A673 (cell line): Measurements from ENCODE around the gene OR4F15. TPM values are rescaled to one million over a fixed set of nuclear protein-coding genes. Genes with fewer than 3 reads are reported as not detected.

Source experiments
- BruUV-seq: library from RNA; stranded (reverse); fragments of 400-500 nt; replicated peaks from 2 replicates; lab custom pipeline; 2021; lab: Mats Ljungman, UMichigan
- CTCF ChIA-PET: fragments of 300-600 bp; sonication (Branson Sonifier 250); formaldehyde crosslinking; loops from one replicate; lab custom pipeline; 2022; ENCODE audit warnings: antibody characterized with exemption; lab: Charles Lee
- POLR2A ChIA-PET: fragments of 300-600 bp; sonication (Branson Sonifier 250); formaldehyde crosslinking; loops from one replicate; lab custom pipeline; 2022; ENCODE audit warnings: antibody characterized with exemption; ENCODE audit not compliant: low non-redundant PET; lab: Charles Lee
- DNase-seq: peaks from one replicate; pipeline ENCODE4 v3.0.0-alpha.2; 2015; ENCODE audit warnings: low spot score
- H3K27ac ChIP-seq: fragments of 200-600 bp; sonication (generic); 2 replicates; pipeline ENCODE4 v1.5.1; 2016; ENCODE audit warnings: mixed run types, low read depth, mild to moderate bottlenecking, mixed read lengths, antibody characterized with exemption, low read length; ENCODE audit not compliant: poor library complexity, severe bottlenecking
- H3K27me3 ChIP-seq: fragments of 200-600 bp; sonication (generic); replicated peaks from 2 replicates; pipeline ENCODE4 v1.6.1; 2017; ENCODE audit warnings: mixed run types, low read depth, mild to moderate bottlenecking, mixed read lengths, antibody characterized with exemption, low read length; ENCODE audit not compliant: insufficient read depth, poor library complexity
- H3K36me3 ChIP-seq: fragments of 200-600 bp; sonication (generic); 2 replicates; pipeline ENCODE4 v1.6.1; 2016; ENCODE audit warnings: mixed run types, mild to moderate bottlenecking, mixed read lengths, antibody characterized with exemption, low read length; ENCODE audit not compliant: insufficient read depth, poor library complexity, severe bottlenecking
- H3K4me1 ChIP-seq: fragments of 200-600 bp; sonication (generic); 2 replicates; pipeline ENCODE4 v1.6.1; 2017; ENCODE audit warnings: mixed run types, mild to moderate bottlenecking, mixed read lengths, antibody characterized with exemption, low read length; ENCODE audit not compliant: insufficient read depth, poor library complexity, severe bottlenecking
- H3K4me3 ChIP-seq: fragments of 200-600 bp; sonication (generic); 2 replicates; pipeline ENCODE4 v1.5.1; 2016; ENCODE audit warnings: low read depth, mixed run types, mild to moderate bottlenecking, mixed read lengths, low read length; ENCODE audit not compliant: poor library complexity, severe bottlenecking
- H3K9me3 ChIP-seq: fragments of 200-600 bp; sonication (generic); 2 replicates; pipeline ENCODE4 v1.6.1; 2016; ENCODE audit warnings: mixed run types, low read depth, mild to moderate bottlenecking, mixed read lengths, antibody characterized with exemption, low read length; ENCODE audit not compliant: poor library complexity, severe bottlenecking
- CTCF ChIP-seq: fragments of 300-800, 200-600 bp; sonication (generic); conservative IDR thresholded peaks from 2 replicates; pipeline ENCODE4 v1.5.1; 2017; ENCODE audit warnings: low read depth, mild to moderate bottlenecking, antibody characterized with exemption, low read length, moderate library complexity, mixed read lengths
- EZH2 ChIP-seq: fragments of 200-600 bp; sonication (generic); IDR thresholded peaks from 2 replicates; pipeline ENCODE4 v1.6.1; 2017; ENCODE audit warnings: borderline replicate concordance, low read depth, mild to moderate bottlenecking, mixed read lengths, antibody characterized with exemption, low read length; ENCODE audit not compliant: poor library complexity, severe bottlenecking
- intact Hi-C: fragments of 100-400 bp; cut with micrococcal nuclease; formaldehyde crosslinking; loops from one replicate; pipeline ENCODE4 v1.10.0; 2022; ENCODE audit not compliant: unreplicated experiment
- total RNA-seq: library from RNA; stranded (reverse); gene quantifications from 2 replicates; pipeline ENCODE4 v1.2.3, GENCODE V29; 2021

OR4F15 gene
- total RNA-seq, 1 experiment from 2014 or later = not detected

- TF ChIP-seq CTCF = no peak
- TF ChIP-seq EZH2 = no peak
- CTCF ChIA-PET = no interaction called here
- intact Hi-C loops = no loop called here
- DNase-seq = no peak
- Histone ChIP-seq H3K4me1 (no peaks in the 10 kb centered on the region), H3K27ac (no peak overlapping the region), H3K27me3 (peaks cover 25% of the 10 kb centered on the region), H3K4me3 (no peak overlapping the region), H3K36me3 (no peaks in the 10 kb centered on the region), H3K9me3 (no peaks in the 10 kb centered on the region)
- POLR2A ChIA-PET = no interaction called here
- no TSS peak for BruUV-seq
These were observed 40.4 kb downstream of the OR4F15 start for GRCh38 chr15:101852356-101852755.

Other genes starting within 250 kb of the OR4F15 start
- 49.4 and 50.7 TPM in 2 replicates for gene TM2D3, start 159.8 kb upstream of the OR4F15 start, total RNA-seq
- 8.9 and 9.1 TPM in 2 replicates for gene TARS3, start 87.7 kb upstream of the OR4F15 start, total RNA-seq
- gene OR4F6, start 8.7 kb upstream of the OR4F15 start, total RNA-seq = not detected in 2 replicates